Upper lobe of right lung (tissue), 1 donor: ENCODE data around the gene CHST3. TPM values are rescaled to one million over a fixed set of nuclear protein-coding genes. Genes with fewer than 3 reads are reported as not detected.

Source experiments
- ATAC-seq: fragments of 200-7000 bp; cut with Tn5 transposase; one replicate; pipeline ENCODE4 v1.9.1; 2020; ENCODE audit warnings: mild to moderate bottlenecking, moderate library complexity
- DNase-seq: peaks from one replicate; pipeline ENCODE4 v3.0.0-alpha.2; 2020
- H3K27ac ChIP-seq: fragments of 200-600 bp; one replicate; pipeline ENCODE4 v1.8.0; 2022
- H3K27me3 ChIP-seq: fragments of 200-600 bp; one replicate; pipeline ENCODE4 v1.8.0; 2022; ENCODE audit warnings: mild to moderate bottlenecking
- H3K36me3 ChIP-seq: fragments of 200-600 bp; one replicate; pipeline ENCODE4 v1.8.0; 2022
- H3K4me1 ChIP-seq: fragments of 200-600 bp; one replicate; pipeline ENCODE4 v1.8.0; 2022
- H3K4me3 ChIP-seq: fragments of 200-600 bp; one replicate; pipeline ENCODE4 v1.8.0; 2022; ENCODE audit warnings: mild to moderate bottlenecking
- H3K9me3 ChIP-seq: fragments of 200-600 bp; one replicate; pipeline ENCODE4 v1.8.0; 2022
- intact Hi-C: fragments of 100-400 bp; cut with DNase I; formaldehyde crosslinking; loops from one replicate; pipeline ENCODE4 v1.11.0; 2022
- total RNA-seq: library from RNA; stranded (reverse); fragmentation: NEBNext Ultra II Directional; extraction: Animal tissue kit (Norgen Biotek cat#: 25700); gene quantifications from one replicate; pipeline ENCODE4 v1.2.1, GENCODE V29; 2021
- TF ChIP-seq, protein P1 (sequence below): fragments of 200-600 bp; IDR thresholded peaks from one replicate; pipeline ENCODE4 v1.8.0; 2022; ENCODE audit warnings: antibody characterized with exemption
- donor health status: DM: no; HTN: yes; CAD: no; lungs with severe emphysema.

The CHST3 gene
- total RNA-seq, 1 donor from 2014 or later, result 15.6 TPM

DNA sequence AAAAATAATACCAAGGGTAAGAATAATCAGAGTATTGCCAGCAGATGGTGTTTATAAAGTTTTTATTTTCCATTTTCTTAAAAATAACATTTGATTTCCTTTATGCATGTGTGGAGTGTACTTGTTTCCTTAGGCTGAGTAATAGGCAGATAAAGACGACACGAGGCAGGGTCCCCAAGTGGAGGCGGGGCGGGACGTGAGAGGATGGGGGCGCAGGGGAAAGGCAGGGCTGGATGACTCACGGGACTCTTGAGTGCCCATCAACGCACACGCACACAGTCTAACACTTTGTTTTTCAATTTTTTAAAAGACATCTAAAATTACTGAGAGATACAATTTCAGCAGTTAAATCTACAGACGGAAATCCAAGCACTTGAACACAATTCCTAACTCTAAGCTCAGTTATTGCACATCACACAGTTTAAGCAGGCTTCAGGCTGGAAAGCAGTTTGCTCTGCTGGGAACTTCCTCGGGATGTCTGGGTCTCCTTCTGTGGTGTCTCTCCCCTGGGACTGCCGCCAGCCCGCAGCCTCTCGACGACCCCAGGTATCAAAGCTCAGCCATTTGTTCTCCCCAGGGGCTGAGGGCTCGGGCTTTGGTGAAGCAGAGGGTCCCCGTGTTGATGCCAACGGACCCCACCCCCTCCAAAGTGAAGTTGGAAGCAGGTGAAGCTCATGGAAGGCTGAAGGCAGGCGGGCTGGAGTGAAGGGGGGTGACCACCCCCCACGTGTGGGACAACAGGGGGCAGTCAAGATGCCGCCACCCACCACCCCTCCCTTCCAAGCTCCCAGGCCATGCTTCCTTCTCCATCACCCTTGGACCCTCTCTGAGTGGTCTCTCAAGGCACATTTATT, 95.0 kb downstream of the CHST3 start:
- Histone ChIP-seq H3K4me3 (no peak overlapping the region), H3K27ac (no peak overlapping the region), H3K9me3 (no peaks in the 10 kb centered on the region), H3K36me3 (no peaks in the 10 kb centered on the region), H3K4me1 (no peaks in the 10 kb centered on the region), H3K27me3 (no peaks in the 10 kb centered on the region)
- TF ChIP-seq, protein P1, sequence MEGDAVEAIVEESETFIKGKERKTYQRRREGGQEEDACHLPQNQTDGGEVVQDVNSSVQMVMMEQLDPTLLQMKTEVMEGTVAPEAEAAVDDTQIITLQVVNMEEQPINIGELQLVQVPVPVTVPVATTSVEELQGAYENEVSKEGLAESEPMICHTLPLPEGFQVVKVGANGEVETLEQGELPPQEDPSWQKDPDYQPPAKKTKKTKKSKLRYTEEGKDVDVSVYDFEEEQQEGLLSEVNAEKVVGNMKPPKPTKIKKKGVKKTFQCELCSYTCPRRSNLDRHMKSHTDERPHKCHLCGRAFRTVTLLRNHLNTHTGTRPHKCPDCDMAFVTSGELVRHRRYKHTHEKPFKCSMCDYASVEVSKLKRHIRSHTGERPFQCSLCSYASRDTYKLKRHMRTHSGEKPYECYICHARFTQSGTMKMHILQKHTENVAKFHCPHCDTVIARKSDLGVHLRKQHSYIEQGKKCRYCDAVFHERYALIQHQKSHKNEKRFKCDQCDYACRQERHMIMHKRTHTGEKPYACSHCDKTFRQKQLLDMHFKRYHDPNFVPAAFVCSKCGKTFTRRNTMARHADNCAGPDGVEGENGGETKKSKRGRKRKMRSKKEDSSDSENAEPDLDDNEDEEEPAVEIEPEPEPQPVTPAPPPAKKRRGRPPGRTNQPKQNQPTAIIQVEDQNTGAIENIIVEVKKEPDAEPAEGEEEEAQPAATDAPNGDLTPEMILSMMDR, result no peak
- ATAC-seq (no peak), DNase-seq (no peak)
- intact Hi-C loops, result no loop called here

DNA sequence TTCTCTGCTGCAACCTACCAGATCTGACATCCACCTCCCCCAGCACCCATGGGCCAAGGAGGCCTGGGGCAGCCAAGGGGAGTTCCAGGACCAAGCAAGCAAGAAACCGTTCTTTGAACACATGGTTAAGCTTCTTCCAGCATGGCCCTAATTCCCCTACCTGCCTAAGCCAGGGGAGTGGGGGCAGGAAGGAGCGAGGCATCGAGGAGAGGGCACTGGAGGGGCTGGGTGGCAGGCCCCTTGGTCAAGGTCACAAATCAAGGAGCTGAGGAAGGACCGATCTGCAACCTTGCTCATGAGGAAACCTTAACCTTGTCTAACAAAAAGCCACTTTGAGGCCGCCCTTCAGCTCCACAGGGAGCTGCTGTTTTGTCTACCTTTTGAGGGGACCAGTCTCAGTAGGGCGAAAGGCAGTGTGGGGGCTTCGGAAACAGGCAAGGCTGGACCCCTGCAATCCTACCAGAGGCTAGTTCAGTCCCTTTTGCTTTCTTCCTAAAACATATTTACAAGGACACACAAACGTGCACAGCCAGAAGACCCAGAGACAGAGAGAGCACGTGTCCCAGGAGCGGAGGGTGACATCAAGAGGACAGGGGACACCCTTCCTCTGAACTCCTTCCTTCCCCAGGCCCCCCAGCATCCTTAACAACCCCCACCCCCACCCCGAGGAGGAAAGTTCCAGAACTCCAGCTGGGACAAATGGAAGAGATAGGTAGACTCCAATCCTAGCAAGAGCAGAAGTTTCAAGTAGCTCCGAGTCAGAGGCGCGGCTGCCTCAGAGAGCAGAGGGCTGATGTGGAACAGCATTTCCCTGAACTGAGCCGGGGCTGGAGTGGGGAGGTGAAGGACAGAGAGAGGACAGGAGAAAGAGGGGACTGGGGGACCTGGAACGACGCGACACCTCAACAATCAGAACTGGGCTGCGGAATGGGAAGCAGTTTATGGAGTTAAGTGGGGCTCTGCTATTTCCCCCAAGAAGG, 95.9 kb downstream of the CHST3 start:
- intact Hi-C loops, result no loop called here
- TF ChIP-seq, protein P1, result no peak
- no peak for ATAC-seq
- no peaks in the 10 kb centered on the region for H3K36me3 ChIP-seq
- no peaks in the 10 kb centered on the region for H3K4me1 ChIP-seq
- no peak for DNase-seq
- H3K27me3 ChIP-seq, result no peaks in the 10 kb centered on the region
- no peak overlapping the region for H3K27ac ChIP-seq
- H3K9me3 ChIP-seq, result no peaks in the 10 kb centered on the region
- H3K4me3 ChIP-seq, result no peak overlapping the region

DNA sequence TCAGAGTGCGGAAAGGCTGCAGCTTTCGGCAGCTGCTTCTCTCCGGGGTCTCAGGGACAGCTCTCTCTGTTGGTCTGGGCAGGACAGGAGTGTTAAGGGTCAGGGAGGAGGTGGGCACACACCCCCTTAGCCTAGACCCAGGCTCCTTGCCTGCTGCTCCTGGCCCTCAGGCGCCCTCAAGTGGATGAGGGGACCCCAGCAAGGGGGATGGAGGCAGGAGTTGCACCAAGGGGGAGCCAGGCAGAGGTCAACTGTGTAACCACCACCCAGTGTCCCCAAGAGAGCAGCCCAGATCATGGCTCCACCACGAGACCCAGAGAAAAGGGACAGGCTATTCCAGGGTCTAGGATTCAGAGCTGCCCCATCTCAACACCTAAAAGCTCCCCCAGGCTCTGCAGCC, 97.3 kb downstream of the CHST3 start:
- H3K9me3 ChIP-seq, result no peaks in the 10 kb centered on the region
- no peak overlapping the region for H3K27ac ChIP-seq
- H3K4me3 ChIP-seq, result no peak overlapping the region
- intact Hi-C loops, result no loop called here
- TF ChIP-seq, protein P1, result no peak
- no peak for DNase-seq
- H3K36me3 ChIP-seq, result no peaks in the 10 kb centered on the region
- peak; percentile 3 for ATAC-seq
- H3K27me3 ChIP-seq, result no peaks in the 10 kb centered on the region
- H3K4me1 ChIP-seq, result no peaks in the 10 kb centered on the region

DNA sequence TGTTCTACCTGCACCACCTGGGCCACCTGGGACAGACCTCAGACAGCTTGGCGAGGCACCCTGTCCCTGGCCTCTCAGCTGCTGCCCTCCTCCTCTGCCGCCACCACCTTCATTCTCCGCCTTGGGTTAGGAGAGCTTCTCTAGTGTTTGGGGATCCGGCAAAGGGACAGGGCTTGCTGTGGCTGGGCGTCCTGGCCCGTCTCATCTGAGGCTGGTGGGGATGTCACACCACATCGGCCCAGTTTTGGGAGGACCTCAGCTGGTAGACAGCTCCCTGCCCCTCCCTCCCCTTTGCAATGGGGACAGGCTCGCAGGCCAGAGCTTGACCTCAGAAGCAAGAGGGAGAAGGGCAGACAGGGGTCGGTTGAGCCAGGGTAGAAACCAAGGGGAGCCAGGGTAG, 97.7 kb downstream of the CHST3 start:
- peak; percentile 6 for ATAC-seq
- Histone ChIP-seq H3K9me3 (no peaks in the 10 kb centered on the region), H3K36me3 (no peaks in the 10 kb centered on the region), H3K27ac (no peak overlapping the region), H3K4me3 (no peak overlapping the region), H3K4me1 (no peaks in the 10 kb centered on the region), H3K27me3 (no peaks in the 10 kb centered on the region)
- DNase-seq, result no peak
- intact Hi-C loops, result no loop called here
- TF ChIP-seq, protein P1, result no peak

DNA sequence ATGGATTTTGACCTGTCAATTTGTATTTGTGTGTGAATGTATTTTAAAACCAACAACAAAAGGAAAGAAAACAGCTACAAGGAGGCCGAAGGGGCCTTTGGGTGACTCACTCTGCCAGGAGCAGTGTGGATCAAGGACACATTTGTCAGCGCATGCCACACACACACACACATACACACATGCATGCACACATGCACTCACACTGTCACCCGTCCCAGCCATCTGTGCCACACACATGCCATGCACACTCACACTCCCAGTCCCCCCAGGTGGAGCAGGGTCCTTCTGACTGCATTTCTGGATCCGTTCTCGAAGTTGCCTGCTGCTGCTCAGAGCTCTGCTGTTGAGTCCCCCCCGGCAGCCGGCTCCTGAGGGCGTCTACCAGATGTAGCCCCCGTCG, 98.2 kb downstream of the CHST3 start:
- Histone ChIP-seq H3K36me3 (no peaks in the 10 kb centered on the region), H3K27me3 (no peaks in the 10 kb centered on the region), H3K9me3 (no peaks in the 10 kb centered on the region), H3K27ac (no peak overlapping the region), H3K4me3 (no peak overlapping the region), H3K4me1 (no peaks in the 10 kb centered on the region)
- intact Hi-C loops, result no loop called here
- ATAC-seq, result no peak
- TF ChIP-seq, protein P1, result no peak
- no peak for DNase-seq

Other genes with a start within 250 kb of the CHST3 start
- gene C10orf105, start 244.6 kb upstream of the CHST3 start, total RNA-seq, result 0.52 TPM
- 128 TPM for gene VSIR, start 190.9 kb upstream of the CHST3 start, total RNA-seq
- 1,464 TPM for gene PSAP, start 113.1 kb upstream of the CHST3 start, total RNA-seq
- gene SPOCK2, start 124.2 kb downstream of the CHST3 start, total RNA-seq, result 187 TPM